GM12878 (cell line): ENCODE data around the gene NACC1. TPM values are rescaled to one million over a fixed set of nuclear protein-coding genes. Genes with fewer than 3 reads are reported as not detected.

Experiments
- ATF3 ChIP-seq: IDR thresholded peaks from 2 replicates; pipeline ENCODE4 v1.6.1; 2011; ENCODE audit warnings: low read depth, mild to moderate bottlenecking, low read length, moderate library complexity, borderline replicate concordance; ENCODE audit errors: extremely low read depth
- BCL11A ChIP-seq: IDR thresholded peaks from 2 replicates; pipeline ENCODE4 v1.6.1; 2011; ENCODE audit warnings: low read depth, low read length
- BCLAF1 ChIP-seq: fragments of 450-650 bp; IDR thresholded peaks from 2 replicates; pipeline ENCODE4 v1.6.1; 2017; ENCODE audit warnings: antibody characterized with exemption, mild to moderate bottlenecking, moderate library complexity
- BHLHE40 ChIP-seq, 2 experiments: fragments of 450-650 bp in 1 of 2; IDR thresholded peaks; 2 replicates each; pipeline ENCODE4 v1.6.1; 2011 to 2017; ENCODE audit warnings: low read depth in 2 of 2, borderline replicate concordance in 1 of 2, improper control_type of control experiment in 1 of 2, low read length in 1 of 2, mild to moderate bottlenecking in 1 of 2
- BRCA1 ChIP-seq: IDR thresholded peaks from 2 replicates; pipeline ENCODE4 v1.6.1; 2011; ENCODE audit warnings: low read depth, low read length, improper control_type of control experiment
- CEBPB ChIP-seq, 2 experiments: fragments of 150-350 bp in 1 of 2; IDR thresholded peaks; 2 replicates each; pipeline ENCODE4 v1.6.1; 2012 to 2014; ENCODE audit warnings: low read depth in 2 of 2, low read length in 2 of 2, borderline replicate concordance in 1 of 2, inconsistent platforms in 1 of 2
- EGR1 ChIP-seq, 2 experiments: IDR thresholded peaks; 1 replicate in 1 of 2; 2 replicates in 1 of 2; pipeline ENCODE4 v1.6.1; 2011 to 2012; ENCODE audit warnings: low read depth in 2 of 2, low read length in 2 of 2, borderline replicate concordance in 1 of 2, mild to moderate bottlenecking in 1 of 2, moderate library complexity in 1 of 2
- ETV6 ChIP-seq, 2 experiments: fragments of 450-650 bp in 1 of 2; IDR thresholded peaks in 1 of 2; conservative IDR thresholded peaks in 1 of 2; 2 replicates each; pipeline ENCODE4 v1.6.1; 2014; ENCODE audit warnings: antibody characterized with exemption in 1 of 2, borderline replicate concordance in 1 of 2, low read depth in 1 of 2, mild to moderate bottlenecking in 1 of 2, moderate library complexity in 1 of 2
- GATAD2B ChIP-seq: fragments of 450-650 bp; conservative IDR thresholded peaks from 2 replicates; pipeline ENCODE4 v1.6.1; 2017; ENCODE audit warnings: low read depth, mild to moderate bottlenecking, moderate library complexity
- IKZF2 ChIP-seq, 2 experiments: fragments of 450-650 bp; IDR thresholded peaks; 2 replicates each; pipeline ENCODE4 v1.6.1; 2017; ENCODE audit warnings: mild to moderate bottlenecking in 2 of 2, moderate library complexity in 2 of 2
- MLLT1 ChIP-seq: fragments of 450-650 bp; IDR thresholded peaks from 2 replicates; pipeline ENCODE4 v1.6.1; 2016; ENCODE audit warnings: mild to moderate bottlenecking
- NFYA ChIP-seq: IDR thresholded peaks from 2 replicates; pipeline ENCODE4 v1.6.1; 2011; ENCODE audit warnings: low read depth, mild to moderate bottlenecking, low read length, improper control_type of control experiment, borderline replicate concordance
- PAX5 ChIP-seq: IDR thresholded peaks from 2 replicates; pipeline ENCODE4 v1.6.1; 2011; ENCODE audit warnings: low read depth, low read length, borderline replicate concordance
- PBX3 ChIP-seq: IDR thresholded peaks from 2 replicates; pipeline ENCODE4 v1.6.1; 2011; ENCODE audit warnings: mild to moderate bottlenecking, low read depth, low read length, moderate library complexity; ENCODE audit not compliant: insufficient replicate concordance
- SMAD1 ChIP-seq: fragments of 450-650 bp; IDR thresholded peaks from 2 replicates; pipeline ENCODE4 v1.6.1; 2018; ENCODE audit warnings: mild to moderate bottlenecking, low read depth; ENCODE audit not compliant: partially characterized antibody
- SMARCA5 ChIP-seq: fragments of 450-650 bp; IDR thresholded peaks from 2 replicates; pipeline ENCODE4 v1.6.1; 2017; ENCODE audit warnings: mild to moderate bottlenecking
- USF1 ChIP-seq: IDR thresholded peaks from 2 replicates; pipeline ENCODE4 v1.6.1; 2011; ENCODE audit warnings: borderline replicate concordance, low read depth, mild to moderate bottlenecking, moderate library complexity, mixed read lengths, low read length; ENCODE audit not compliant: insufficient read depth; ENCODE audit errors: extremely low read length
- ZZZ3 ChIP-seq: IDR thresholded peaks from 2 replicates; pipeline ENCODE4 v1.6.1; 2011; ENCODE audit warnings: low read depth; ENCODE audit not compliant: control insufficient read depth, insufficient read length
- polyA plus RNA-seq, 11 experiments: library from polyadenylated mRNA; depleted of rRNA in 4 of 11; unstranded in 6 of 11; stranded (reverse) in 5 of 11; fragments of >200 nt; fragmentation: Nextera tagmentation in 4 of 11; fragmentation: Illumina TruSeq in 1 of 11; extraction: Ambion mirVana in 4 of 11; extraction: Trizol in 1 of 11; gene quantifications; 1 replicate in 1 of 11; 2 replicates in 10 of 11; pipeline versions ENCODE4 v1.2.1 to v1.2.3, GENCODE V29; 2011 to 2016; ENCODE audit warnings: inconsistent platforms in 2 of 11, missing spikeins in 2 of 11, low read depth in 1 of 11
- total RNA-seq, 4 experiments: library from RNA; depleted of rRNA in 3 of 4; stranded (reverse); fragments of >200 nt in 3 of 4; fragmentation: Illumina TruSeq in 1 of 4; extraction: Trizol in 1 of 4; gene quantifications; 2 replicates each; pipeline versions ENCODE4 v1.2.1 to v1.2.3, GENCODE V29; 2013 to 2021

Gene NACC1
- total and polyA plus RNA-seq, 10 of the 15 experiments (the other 5 are each of a cell fraction or from before 2014, with no cell fraction given), result 0.18 to 120 (median 19.2) TPM

GRCh38 chr19:13152356-13152973 is 34.4 kb downstream of the NACC1 start (continued):
- TF ChIP-seq BRCA1 (no peak), USF1 (no peak), BHLHE40 (IDR thresholded peaks at IDR 0.05; ENCODE audit: borderline replicate concordance in 1 of 2, low read depth in 2 of 2, low read length in 1 of 2) (no peak), EGR1 (IDR thresholded peaks at IDR 0.05; ENCODE audit: borderline replicate concordance in 1 of 2, low read depth in 2 of 2, low read length in 2 of 2) (peak in 1 of 2 experiments; percentile 32; a peak in 1 of 3 replicates), ZZZ3 (no peak), ETV6 (conservative IDR thresholded peaks at IDR 0.05 in 1 of 2, IDR thresholded peaks at IDR 0.05 in 1 of 2; ENCODE audit: borderline replicate concordance in 1 of 2, low read depth in 1 of 2) (peak in 1 of 2 experiments; percentile 50; a peak in 2 of 4 replicates), GATAD2B (0 out of 2 replicates have a peak, but pooled peaks have one; percentile 45), BCLAF1 (no peak), BCL11A (no peak), SMARCA5 (peak; percentile 82), SMAD1 (no peak), MLLT1 (peak; percentile 73; the same call in 1 of the 2 replicates), PBX3 (no peak), ATF3 (no peak), PAX5 (no peak; the same call in 1 of the 2 replicates), CEBPB (IDR thresholded peaks at IDR 0.05; ENCODE audit: borderline replicate concordance in 1 of 2, low read depth in 2 of 2, low read length in 2 of 2) (no peak), NFYA (no peak), IKZF2 (IDR thresholded peaks at IDR 0.05) (peak; percentile 54 to 64; a peak in 1 of 4 replicates)
